Immature natural killer cell (primary cell): Measurements from ENCODE around the gene ZNF708. TPM values are rescaled to one million over a fixed set of nuclear protein-coding genes. Genes with fewer than 3 reads are reported as not detected.
"Not testable (repeated sequence)": the region's sequence is repeated elsewhere in the genome, so short reads cannot be mapped to it uniquely, and the experiment has no call there.

ENCODE experiments used
- DNase-seq, 3 donors: peaks; one replicate each; pipeline ENCODE4 v3.0.0; 2022; ENCODE audit warnings: mixed read lengths in 1 of 3
- H3K27ac Mint-ChIP-seq, 6 donors: one replicate each; pipeline ENCODE4 v1.8.0; 2020; ENCODE audit warnings: mixed read lengths in 6 of 6, mild to moderate bottlenecking in 5 of 6, inconsistent platforms in 4 of 6, moderate library complexity in 3 of 6
- H3K27me3 Mint-ChIP-seq, 3 donors: one replicate each; pipeline ENCODE4 v1.8.0; 2020 to 2021; ENCODE audit warnings: low read depth in 3 of 3, mild to moderate bottlenecking in 3 of 3, mixed read lengths in 3 of 3, moderate library complexity in 3 of 3, inconsistent platforms in 1 of 3
- H3K36me3 Mint-ChIP-seq, 3 donors: one replicate each; pipeline ENCODE4 v1.8.0; 2020; ENCODE audit warnings: mixed read lengths in 3 of 3, inconsistent platforms in 2 of 3, mild to moderate bottlenecking in 2 of 3
- H3K4me1 Mint-ChIP-seq, 2 donors: one replicate each; pipeline ENCODE4 v1.8.0; 2020; ENCODE audit warnings: inconsistent platforms in 2 of 2, mild to moderate bottlenecking in 2 of 2, mixed read lengths in 2 of 2, moderate library complexity in 1 of 2
- H3K4me3 Mint-ChIP-seq, 5 donors: one replicate each; pipeline ENCODE4 v1.8.0; 2020; ENCODE audit warnings: mild to moderate bottlenecking in 5 of 5, mixed read lengths in 5 of 5, inconsistent platforms in 3 of 5, moderate library complexity in 3 of 5
- H3K9me3 Mint-ChIP-seq, 6 donors: one replicate each; pipeline ENCODE4 v1.8.0; 2020; ENCODE audit warnings: mild to moderate bottlenecking in 6 of 6, mixed read lengths in 6 of 6, inconsistent platforms in 4 of 6, moderate library complexity in 3 of 6
- polyA plus RNA-seq, 3 donors: library from polyadenylated mRNA; unstranded; fragments of 300-500 nt; fragmentation: Illumina TruSeq; gene quantifications; one replicate each; pipeline ENCODE4 v1.2.3, GENCODE V29; 2021

The ZNF708 gene
- polyA plus RNA-seq, 3 donors from 2014 or later, result 4.7 to 8.7 (median 8.0) TPM

DNA sequence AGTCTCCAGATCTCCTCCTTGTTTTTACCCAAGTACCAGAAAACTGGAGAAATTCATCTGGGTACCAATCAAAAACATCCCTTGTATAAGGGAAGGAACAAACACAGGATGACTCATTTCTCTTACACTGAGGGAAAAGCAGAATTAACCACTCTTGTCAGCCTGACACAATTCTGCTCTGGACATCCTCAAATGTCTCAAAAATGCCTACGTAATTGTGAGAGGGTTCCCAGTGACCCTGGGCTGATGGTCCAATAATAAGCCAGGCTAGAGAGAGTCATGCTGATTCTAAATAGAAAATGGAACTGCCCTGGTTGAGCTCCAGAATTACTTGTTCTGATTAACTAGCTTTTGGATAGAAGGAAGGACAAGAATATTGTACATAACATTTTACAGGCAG lies 14.5 kb downstream of the ZNF708 start:
- peaks cover 43 to 75% of the 10 kb centered on the region in 2 donors for H3K4me1 Mint-ChIP-seq
- peaks cover 3 to 6% (median 4%) of the 10 kb centered on the region in 3 donors for H3K36me3 Mint-ChIP-seq
- H3K9me3 Mint-ChIP-seq, result no peaks in the 10 kb centered on the region
- H3K4me3 Mint-ChIP-seq, result no peak overlapping the region
- H3K27me3 Mint-ChIP-seq, result no peaks in the 10 kb centered on the region
- H3K27ac Mint-ChIP-seq, result peak overlapping the region in 4 of 6 donors; percentile 14 to 50 (median 36)
- no peak for DNase-seq

DNA sequence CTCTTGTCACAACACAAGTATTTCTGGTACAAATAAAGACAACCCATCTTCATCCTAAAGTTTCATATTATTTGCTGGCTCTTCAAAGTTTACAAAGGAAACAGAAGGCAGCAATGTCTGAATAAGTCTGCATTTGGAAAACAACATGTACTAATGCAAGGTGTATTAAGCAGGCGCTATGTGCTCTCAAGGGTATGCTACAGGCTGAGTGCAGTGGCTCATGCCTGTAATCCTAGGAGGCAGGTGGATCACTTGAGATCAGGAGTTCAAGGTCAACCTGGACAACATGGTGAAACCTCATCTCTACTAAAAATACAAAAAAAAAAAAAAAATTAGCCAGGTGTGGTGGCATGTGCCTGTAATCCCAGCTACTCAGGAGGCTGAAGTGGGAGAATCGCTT lies 16.4 kb downstream of the ZNF708 start:
- H3K4me3 Mint-ChIP-seq, H3K27me3 Mint-ChIP-seq, DNase-seq, H3K9me3 Mint-ChIP-seq: not testable (repeated sequence)
- Mint-ChIP-seq H3K4me1 (peaks cover 41 to 70% of the 10 kb centered on the region in 2 donors), H3K27ac (peak overlapping the region in 3 of 6 donors; percentile 16 to 65 (median 51)), H3K36me3 (peaks cover 9 to 13% (median 11%) of the 10 kb centered on the region in 3 donors)

DNA sequence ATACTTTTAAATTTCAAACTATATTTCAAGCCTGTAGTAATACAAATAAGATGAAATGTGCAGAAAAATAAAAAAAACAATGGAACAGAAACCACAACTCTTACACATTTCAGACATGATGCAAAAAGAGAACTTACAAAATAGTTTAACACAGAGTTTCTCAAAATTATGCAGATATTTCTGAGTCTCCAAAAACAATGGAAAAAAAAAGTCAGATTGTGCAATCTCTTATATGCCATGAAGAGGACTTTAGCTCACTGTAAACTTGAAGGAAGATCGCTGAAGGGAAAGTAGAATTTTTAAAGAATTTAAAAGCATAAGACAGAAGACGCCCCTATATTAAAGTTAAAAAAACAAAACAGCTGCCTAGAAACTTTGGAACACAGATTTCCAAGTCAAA lies 20.4 kb downstream of the ZNF708 start:
- Mint-ChIP-seq H3K4me3 (no peak overlapping the region), H3K27me3 (peaks cover 0 to 4% (median 0%) of the 10 kb centered on the region in 3 donors), H3K36me3 (peaks cover 15 to 32% (median 26%) of the 10 kb centered on the region in 3 donors), H3K9me3 (no peaks in the 10 kb centered on the region), H3K4me1 (peaks cover 23 to 41% of the 10 kb centered on the region in 2 donors), H3K27ac (peak overlapping the region in 3 of 6 donors; percentile 46 to 59 (median 48))
- no peak for DNase-seq

DNA sequence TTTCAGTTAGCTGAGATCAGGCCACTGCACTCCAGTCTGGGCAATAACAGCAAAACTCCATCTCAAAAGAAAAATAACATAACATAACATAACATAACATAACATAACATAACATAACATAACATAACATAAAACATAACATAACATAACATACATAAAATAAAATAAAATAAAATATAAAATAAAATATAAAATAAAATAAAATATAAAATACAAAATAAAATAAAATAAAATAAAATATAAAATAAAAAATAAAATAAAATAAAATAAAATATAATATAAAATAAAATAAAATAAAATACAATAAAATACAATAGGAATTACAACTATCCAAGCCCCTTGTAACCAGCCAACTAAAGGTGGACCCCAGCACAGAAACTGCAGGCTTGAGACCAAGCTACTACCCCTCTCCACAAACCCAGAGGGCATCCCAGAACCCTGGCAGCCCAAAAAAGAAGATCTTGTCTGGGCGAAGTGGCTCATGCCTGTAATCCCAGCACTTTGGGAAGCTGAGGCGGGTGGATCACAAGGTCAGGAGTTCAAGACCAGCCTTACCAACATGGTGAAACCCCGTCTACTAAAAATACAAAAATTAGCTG lies 22.2 kb downstream of the ZNF708 start:
- H3K9me3 Mint-ChIP-seq, H3K27ac Mint-ChIP-seq, H3K27me3 Mint-ChIP-seq, H3K4me3 Mint-ChIP-seq, DNase-seq: not testable (repeated sequence)
- Mint-ChIP-seq H3K36me3 (peaks cover 20 to 40% (median 35%) of the 10 kb centered on the region in 3 donors), H3K4me1 (peaks cover 17 to 25% of the 10 kb centered on the region in 2 donors)

DNA sequence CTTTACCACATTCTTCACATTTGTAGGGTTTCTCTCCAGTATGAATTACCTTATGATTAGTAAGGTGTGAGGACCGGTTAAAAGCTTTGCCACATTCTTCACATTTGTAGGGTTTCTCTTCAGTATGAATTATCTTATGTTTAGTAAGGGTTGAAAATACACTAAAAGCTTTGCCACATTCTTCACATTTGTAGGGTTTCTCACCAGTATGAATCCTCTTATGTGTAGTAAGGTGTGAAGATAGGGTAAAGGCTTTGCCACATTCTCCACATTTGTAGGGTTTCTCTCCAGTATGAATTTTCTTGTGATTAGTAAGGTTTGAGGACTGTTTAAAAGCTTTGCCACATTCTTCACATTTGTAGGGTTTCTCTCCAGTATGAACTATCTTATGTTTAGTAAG lies 35.4 kb downstream of the ZNF708 start:
- DNase-seq, H3K27ac Mint-ChIP-seq, H3K4me1 Mint-ChIP-seq, H3K27me3 Mint-ChIP-seq, H3K4me3 Mint-ChIP-seq: not testable (repeated sequence)
- Mint-ChIP-seq H3K36me3 (peaks cover 46 to 77% (median 73%) of the 10 kb centered on the region in 3 donors), H3K9me3 (peaks cover 34 to 72% (median 67%) of the 10 kb centered on the region in 6 donors)

DNA sequence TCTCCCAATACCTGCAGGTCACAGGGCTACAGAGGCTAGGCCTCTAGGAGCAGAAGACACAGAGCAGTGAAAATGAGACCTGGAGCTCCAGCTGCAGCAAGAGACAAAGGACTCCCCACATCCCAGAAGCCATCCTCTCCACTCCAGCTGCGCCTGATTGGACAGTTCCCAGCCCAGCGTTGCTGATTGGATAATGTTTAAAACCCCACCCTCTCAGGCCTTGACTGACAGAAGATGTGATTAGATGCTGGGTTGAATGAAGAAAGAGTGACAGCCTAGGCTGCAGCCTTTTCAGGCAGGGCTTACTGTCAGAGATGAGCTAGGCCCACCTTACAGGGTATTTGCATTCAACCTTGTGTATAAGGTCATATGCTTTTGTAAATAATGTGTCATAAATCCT lies 59.4 kb downstream of the ZNF708 start:
- DNase-seq, result no peak
- no peak overlapping the region for H3K4me3 Mint-ChIP-seq
- H3K4me1 Mint-ChIP-seq, result no peaks in the 10 kb centered on the region
- peaks cover 0 to 6% (median 0%) of the 10 kb centered on the region in 3 donors for H3K36me3 Mint-ChIP-seq
- peaks cover 0 to 2% (median 0%) of the 10 kb centered on the region in 3 donors for H3K27me3 Mint-ChIP-seq
- peaks cover 22 to 65% (median 42%) of the 10 kb centered on the region in 6 donors for H3K9me3 Mint-ChIP-seq
- no peak overlapping the region for H3K27ac Mint-ChIP-seq

DNA sequence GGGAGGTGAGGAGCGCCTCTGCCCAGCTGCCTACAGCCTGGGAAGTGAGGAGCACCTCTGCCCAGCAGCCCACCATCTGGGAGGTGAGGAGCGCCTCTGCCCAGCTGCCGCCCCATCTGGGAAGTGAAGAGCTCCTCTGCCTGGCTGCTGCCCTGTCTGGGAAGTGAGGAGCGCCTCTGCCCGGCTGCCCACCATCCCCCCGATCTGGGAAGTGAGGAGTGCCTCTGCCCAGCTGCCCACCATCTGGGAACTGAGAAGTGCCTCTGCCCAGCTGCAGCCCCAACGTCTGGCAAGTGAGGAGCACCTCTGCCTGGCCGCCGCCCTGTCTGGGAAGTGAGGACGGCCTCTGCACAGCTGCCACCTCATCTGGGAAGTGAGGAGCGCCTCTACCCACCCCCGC lies 64.3 kb downstream of the ZNF708 start:
- H3K4me1 Mint-ChIP-seq, result no peaks in the 10 kb centered on the region
- peaks cover 0 to 8% (median 0%) of the 10 kb centered on the region in 3 donors for H3K36me3 Mint-ChIP-seq
- no peak overlapping the region for H3K4me3 Mint-ChIP-seq
- no peak for DNase-seq
- H3K27me3 Mint-ChIP-seq, result peaks cover 0 to 2% (median 2%) of the 10 kb centered on the region in 3 donors
- peaks cover 8 to 43% (median 23%) of the 10 kb centered on the region in 6 donors for H3K9me3 Mint-ChIP-seq
- H3K27ac Mint-ChIP-seq, result no peak overlapping the region

DNA sequence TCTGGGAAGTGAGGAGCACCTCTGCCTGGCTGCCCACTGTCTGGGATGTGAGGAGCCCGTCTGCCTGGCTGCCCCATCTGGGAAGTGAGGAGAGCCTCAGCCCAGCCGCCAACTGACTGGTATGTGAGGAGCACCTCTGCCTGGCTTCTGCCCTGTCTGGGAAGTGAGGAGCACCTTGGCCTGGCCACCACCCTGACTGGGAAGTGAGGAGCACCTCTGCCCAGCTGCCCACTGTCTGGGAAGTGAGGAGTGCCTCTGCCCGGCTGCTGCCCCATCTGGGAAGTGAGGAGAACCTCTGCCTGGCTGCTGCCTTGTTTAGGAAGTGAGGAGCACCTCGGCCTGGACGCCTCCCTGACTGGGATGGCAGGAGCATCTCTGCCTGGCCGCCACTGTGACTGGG lies 64.8 kb downstream of the ZNF708 start:
- Mint-ChIP-seq H3K4me3 (no peak overlapping the region), H3K27me3 (peaks cover 0 to 2% (median 2%) of the 10 kb centered on the region in 3 donors), H3K4me1 (no peaks in the 10 kb centered on the region), H3K36me3 (peaks cover 0 to 8% (median 0%) of the 10 kb centered on the region in 3 donors), H3K27ac (no peak overlapping the region), H3K9me3 (peaks cover 8 to 43% (median 23%) of the 10 kb centered on the region in 6 donors)
- no peak for DNase-seq

DNA sequence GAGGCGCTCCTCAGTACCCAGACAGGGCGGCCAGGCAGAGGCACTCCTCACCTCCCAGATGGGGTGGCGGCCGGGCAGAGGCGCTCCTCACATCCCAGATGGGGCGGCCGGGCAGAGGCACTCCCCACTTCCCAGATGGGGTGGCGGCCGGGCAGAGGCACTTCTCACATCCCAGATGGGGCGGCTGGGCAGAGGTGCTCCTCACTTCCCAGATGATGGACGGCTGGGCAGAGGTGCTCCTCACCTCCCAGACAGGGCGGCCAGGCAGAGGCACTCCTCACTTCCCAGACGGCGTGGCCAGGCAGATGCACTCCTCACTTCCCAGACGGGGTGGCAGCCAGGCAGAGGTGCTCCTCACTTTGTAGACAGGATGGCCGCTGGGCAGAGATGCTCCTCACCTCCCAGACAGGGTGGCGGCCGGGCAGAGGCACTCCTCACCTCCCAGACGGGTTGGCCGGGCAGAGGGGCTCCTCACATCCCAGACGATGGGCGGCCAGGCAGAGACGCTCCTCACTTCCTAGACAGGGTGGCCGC lies 68.3 kb downstream of the ZNF708 start:
- not testable (repeated sequence) for H3K27me3 Mint-ChIP-seq, H3K36me3 Mint-ChIP-seq, H3K27ac Mint-ChIP-seq, H3K4me1 Mint-ChIP-seq, DNase-seq, H3K4me3 Mint-ChIP-seq
- H3K9me3 Mint-ChIP-seq, result peaks cover 11 to 39% (median 24%) of the 10 kb centered on the region in 6 donors

DNA sequence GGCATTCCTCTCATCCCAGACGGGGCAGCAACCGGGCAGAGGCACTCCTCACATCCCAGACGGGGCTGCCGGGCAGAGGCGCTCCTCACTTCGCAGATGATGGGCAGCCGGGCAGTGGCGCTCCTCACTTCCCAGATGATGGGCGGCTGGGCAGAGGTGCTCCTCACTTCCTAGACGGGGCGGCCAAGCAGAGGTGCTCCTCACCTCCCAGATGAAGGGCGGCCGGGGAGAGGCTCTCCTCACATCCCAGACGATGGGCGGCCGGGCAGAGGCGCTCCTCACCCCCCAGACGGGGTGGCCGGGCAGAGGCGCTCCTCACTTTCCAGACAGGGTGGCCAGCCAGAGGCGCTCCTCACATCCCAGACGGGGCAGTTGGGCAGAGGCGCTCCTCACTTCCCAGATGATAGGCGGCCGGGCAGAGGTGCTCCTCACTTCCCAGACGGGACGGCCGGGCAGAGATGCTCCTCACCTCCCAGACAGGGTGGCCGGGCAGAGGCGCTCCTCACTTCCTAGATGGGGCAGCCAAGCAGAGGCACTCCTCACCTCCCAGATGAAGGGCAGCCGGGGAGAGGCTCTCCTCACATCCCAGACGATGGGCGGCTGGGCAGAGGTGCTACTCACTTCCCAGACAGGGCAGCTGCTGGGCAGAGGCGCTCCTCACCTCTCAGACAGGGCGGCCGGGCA lies 68.9 kb downstream of the ZNF708 start:
- H3K36me3 Mint-ChIP-seq, result peaks cover 0 to 8% (median 0%) of the 10 kb centered on the region in 3 donors
- no peak overlapping the region for H3K27ac Mint-ChIP-seq
- H3K9me3 Mint-ChIP-seq, result peaks cover 9 to 37% (median 20%) of the 10 kb centered on the region in 6 donors
- no peak overlapping the region for H3K4me3 Mint-ChIP-seq
- H3K4me1 Mint-ChIP-seq, result no peaks in the 10 kb centered on the region
- peaks cover 0 to 2% (median 0%) of the 10 kb centered on the region in 3 donors for H3K27me3 Mint-ChIP-seq
- DNase-seq, result no peak

DNA sequence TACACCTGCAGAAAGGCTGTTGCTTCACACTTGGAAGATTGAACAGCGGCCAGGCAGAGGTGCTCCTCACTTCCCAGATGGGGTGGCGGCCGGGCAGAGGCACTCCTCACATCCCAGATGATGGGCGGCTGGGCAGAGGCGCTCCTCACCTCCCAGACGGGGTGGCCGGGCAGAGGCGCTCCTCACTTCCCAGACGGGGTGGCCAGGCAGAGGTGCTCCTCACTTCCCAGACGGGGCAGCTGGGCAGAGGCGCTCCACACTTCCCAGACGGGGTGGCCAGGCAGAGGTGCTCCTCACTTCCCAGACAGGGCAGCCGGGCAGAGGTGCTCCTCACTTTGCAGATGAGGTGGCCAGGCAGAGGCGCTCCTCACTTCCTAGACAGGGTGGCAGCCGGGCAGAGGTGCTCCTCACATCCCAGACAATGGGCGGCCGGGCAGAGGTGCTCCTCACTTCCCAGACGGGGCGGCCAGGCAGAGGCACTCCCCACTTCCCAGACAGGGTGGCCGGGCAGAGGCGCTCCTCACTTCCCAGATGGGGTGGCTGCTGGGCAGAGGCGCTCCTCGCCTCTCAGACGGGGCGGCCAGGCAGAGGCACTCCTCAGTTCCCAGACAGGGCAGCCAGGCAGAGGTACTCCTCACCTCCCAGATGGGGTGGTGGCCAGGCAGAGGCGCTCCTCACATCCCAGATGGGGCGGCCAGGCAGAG lies 69.6 kb downstream of the ZNF708 start:
- peaks cover 9 to 37% (median 19%) of the 10 kb centered on the region in 6 donors for H3K9me3 Mint-ChIP-seq
- not testable (repeated sequence) for H3K27me3 Mint-ChIP-seq, DNase-seq, H3K4me1 Mint-ChIP-seq, H3K4me3 Mint-ChIP-seq, H3K36me3 Mint-ChIP-seq, H3K27ac Mint-ChIP-seq

DNA sequence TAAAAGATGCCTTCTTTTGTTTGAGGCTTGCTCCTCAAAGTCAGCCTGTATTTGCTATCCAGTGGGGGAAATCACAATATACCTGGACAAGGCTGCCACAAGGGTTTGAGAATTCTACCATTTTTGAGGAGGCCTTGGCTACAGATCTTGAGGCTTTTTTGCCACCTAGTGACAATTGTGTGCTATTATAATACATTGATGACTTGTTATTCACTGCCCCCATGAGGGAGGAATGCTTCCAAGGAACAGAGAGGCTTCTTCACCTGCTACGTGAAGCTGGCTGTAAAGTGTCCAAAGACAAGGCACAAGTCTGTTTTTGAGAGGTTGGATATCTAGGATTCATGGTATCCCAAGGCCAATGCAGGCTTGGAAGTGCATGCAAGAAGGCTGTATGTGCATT lies 72.5 kb downstream of the ZNF708 start:
- H3K9me3 Mint-ChIP-seq, result peaks cover 2 to 24% (median 13%) of the 10 kb centered on the region in 6 donors
- no peak for DNase-seq
- no peaks in the 10 kb centered on the region for H3K4me1 Mint-ChIP-seq
- no peaks in the 10 kb centered on the region for H3K36me3 Mint-ChIP-seq
- H3K27me3 Mint-ChIP-seq, result peaks cover 0 to 6% (median 1%) of the 10 kb centered on the region in 3 donors
- no peak overlapping the region for H3K4me3 Mint-ChIP-seq
- H3K27ac Mint-ChIP-seq, result no peak overlapping the region
